Esophagus muscularis mucosa (tissue), 4 donors: ENCODE data around the gene EDIL3. TPM values are rescaled to one million over a fixed set of nuclear protein-coding genes. Genes with fewer than 3 reads are reported as not detected.

Experiments used
- DNase-seq: peaks from one replicate; pipeline ENCODE4 v3.0.0-alpha.2; 2017; ENCODE audit errors: extremely low spot score
- H3K27ac ChIP-seq, 4 donors: fragments of 200-600 bp; sonication (generic); replicated peaks in 1 of 4; 1 replicate in 3 of 4; 2 replicates in 1 of 4; pipeline ENCODE4 v1.5.1; 2016 to 2019; ENCODE audit warnings: mild to moderate bottlenecking in 1 of 4
- H3K27me3 ChIP-seq, 4 donors: fragments of 200-600 bp; sonication (generic); one replicate each; pipeline versions ENCODE4 v1.5.1 to v1.6.0; 2016 to 2019
- H3K36me3 ChIP-seq, 4 donors: fragments of 200-600 bp; sonication (generic); one replicate each; pipeline ENCODE4 v1.5.1; 2016 to 2019
- H3K4me1 ChIP-seq, 4 donors: fragments of 200-600 bp; sonication (generic); one replicate each; pipeline ENCODE4 v1.5.1; 2016 to 2019
- H3K4me3 ChIP-seq, 4 donors: fragments of 200-600 bp; sonication (generic); 1 replicate in 2 of 4; 2 replicates in 2 of 4; pipeline ENCODE4 v1.5.1; 2016 to 2019; ENCODE audit warnings: mild to moderate bottlenecking in 4 of 4, moderate library complexity in 1 of 4
- H3K9me3 ChIP-seq, 4 donors: fragments of 200-600 bp; sonication (generic); 1 replicate in 3 of 4; 2 replicates in 1 of 4; pipeline ENCODE4 v1.5.1; 2016 to 2019
- EP300 ChIP-seq: sonication (generic); formaldehyde crosslinking; IDR thresholded peaks from one replicate; pipeline ENCODE4 v1.6.1; 2017; ENCODE audit warnings: antibody characterized with exemption
- POLR2A ChIP-seq: fragments of 450-650 bp; IDR thresholded peaks from one replicate; pipeline ENCODE4 v1.6.1; 2017; ENCODE audit warnings: antibody characterized with exemption, moderate library complexity, mild to moderate bottlenecking, low read depth
- POLR2AphosphoS5 ChIP-seq, 2 donors: sonication (generic); formaldehyde crosslinking; IDR thresholded peaks; one replicate each; pipeline ENCODE4 v1.6.1; 2017; ENCODE audit warnings: antibody characterized with exemption in 2 of 2
- WGBS: methylation state at CpG from one replicate; pipeline ENCODE4 v1.1.5; 2018; 5-methylcytosine and 5-hydroxymethylcytosine counted together
- intact Hi-C: fragments of 100-400 bp; cut with DNase I; formaldehyde crosslinking; loops from one replicate; pipeline ENCODE4 v1.15.1; 2023
- total RNA-seq, 4 donors: library from RNA; depleted of rRNA; stranded (reverse); fragments of >200 nt; gene quantifications; one replicate each; pipeline versions ENCODE4 v1.1.0 to v1.2.1, GENCODE V29; 2016
- TF ChIP-seq, protein P1 (sequence below), 3 experiments: fragments of 200-600 bp in 2 of 3; fragments of 450-650 bp in 1 of 3; sonication (generic) in 2 of 3; IDR thresholded peaks; one replicate each; pipeline ENCODE4 v1.5.1; 2017 to 2019; ENCODE audit warnings: antibody characterized with exemption in 3 of 3, mild to moderate bottlenecking in 2 of 3, moderate library complexity in 1 of 3

EDIL3 gene
- total RNA-seq, 4 donors from 2014 or later = 10.0 to 17.9 (median 10.8) TPM

DNA sequence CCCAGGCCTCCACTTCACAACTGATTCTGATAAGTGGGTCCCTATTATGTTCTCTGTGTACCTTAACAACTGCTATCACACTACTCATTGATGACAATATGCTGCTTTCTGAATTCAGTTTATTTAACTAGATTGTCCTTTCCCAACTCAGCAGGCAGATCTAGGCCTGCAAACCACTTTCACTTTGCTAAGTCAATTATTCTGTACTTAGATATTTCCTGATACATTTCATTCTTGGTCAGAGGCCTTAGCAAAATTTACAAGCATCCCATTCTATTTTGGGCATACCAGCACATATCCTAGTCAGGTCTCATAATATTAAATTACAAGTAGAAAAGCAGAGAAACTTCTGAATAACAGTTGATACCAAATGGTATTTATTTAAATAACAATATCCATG, 428.3 kb downstream of the EDIL3 start:
- intact Hi-C loops = no loop called here
- Histone ChIP-seq H3K4me3 (no peak overlapping the region), H3K27me3 (no peaks in the 10 kb centered on the region)

GRCh38 chr5:83955916-83956315, 428.8 kb downstream of the EDIL3 start:
- no peak for DNase-seq
- 100% methylated on average over 1 of the region's 1 CpG for WGBS

More for the DNA sequence above, 428.3 kb downstream of the EDIL3 start:
- TF ChIP-seq EP300 (no peak), POLR2A (no peak), POLR2AphosphoS5 (IDR thresholded peaks at IDR 0.05) (no peak)
- TF ChIP-seq, protein P1, sequence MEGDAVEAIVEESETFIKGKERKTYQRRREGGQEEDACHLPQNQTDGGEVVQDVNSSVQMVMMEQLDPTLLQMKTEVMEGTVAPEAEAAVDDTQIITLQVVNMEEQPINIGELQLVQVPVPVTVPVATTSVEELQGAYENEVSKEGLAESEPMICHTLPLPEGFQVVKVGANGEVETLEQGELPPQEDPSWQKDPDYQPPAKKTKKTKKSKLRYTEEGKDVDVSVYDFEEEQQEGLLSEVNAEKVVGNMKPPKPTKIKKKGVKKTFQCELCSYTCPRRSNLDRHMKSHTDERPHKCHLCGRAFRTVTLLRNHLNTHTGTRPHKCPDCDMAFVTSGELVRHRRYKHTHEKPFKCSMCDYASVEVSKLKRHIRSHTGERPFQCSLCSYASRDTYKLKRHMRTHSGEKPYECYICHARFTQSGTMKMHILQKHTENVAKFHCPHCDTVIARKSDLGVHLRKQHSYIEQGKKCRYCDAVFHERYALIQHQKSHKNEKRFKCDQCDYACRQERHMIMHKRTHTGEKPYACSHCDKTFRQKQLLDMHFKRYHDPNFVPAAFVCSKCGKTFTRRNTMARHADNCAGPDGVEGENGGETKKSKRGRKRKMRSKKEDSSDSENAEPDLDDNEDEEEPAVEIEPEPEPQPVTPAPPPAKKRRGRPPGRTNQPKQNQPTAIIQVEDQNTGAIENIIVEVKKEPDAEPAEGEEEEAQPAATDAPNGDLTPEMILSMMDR (IDR thresholded peaks at IDR 0.05) = no peak
- Histone ChIP-seq H3K27ac (no peak overlapping the region), H3K36me3 (no peaks in the 10 kb centered on the region), H3K4me1 (peaks cover 0 to 24% (median 3%) of the 10 kb centered on the region in 4 donors), H3K9me3 (no peaks in the 10 kb centered on the region)
- DNase-seq = no peak

DNA sequence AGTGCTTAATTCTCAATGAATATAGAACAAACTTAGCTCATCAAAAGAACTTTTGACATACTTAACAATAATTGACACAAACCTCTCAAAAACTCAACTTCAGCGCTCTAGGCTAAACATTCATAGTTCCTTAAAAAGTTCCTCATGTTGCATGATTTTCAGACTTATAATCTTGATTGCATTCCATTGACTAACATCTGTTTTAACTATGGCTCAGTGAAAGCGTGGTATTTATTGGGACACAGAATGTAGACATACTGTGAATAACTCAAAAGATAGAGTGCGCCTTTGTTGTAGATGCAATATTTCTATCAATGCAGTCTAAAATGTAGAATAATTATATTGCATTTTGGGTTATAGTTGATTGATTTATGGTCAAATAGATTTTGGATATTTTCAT, 436.9 kb downstream of the EDIL3 start:
- no peak for TF ChIP-seq EP300
- TF ChIP-seq POLR2AphosphoS5 (IDR thresholded peaks at IDR 0.05) = no peak
- TF ChIP-seq, protein P1 (IDR thresholded peaks at IDR 0.05) = no peak
- TF ChIP-seq POLR2A = no peak
- H3K36me3 ChIP-seq = no peaks in the 10 kb centered on the region
- H3K27me3 ChIP-seq = no peaks in the 10 kb centered on the region
- no peak overlapping the region for H3K27ac ChIP-seq
- no peak overlapping the region for H3K4me3 ChIP-seq
- intact Hi-C loops = no loop called here
- DNase-seq = no peak
- WGBS = 92% methylated on average over 3 of the region's 3 CpGs
- no peaks in the 10 kb centered on the region for H3K4me1 ChIP-seq
- H3K9me3 ChIP-seq = no peaks in the 10 kb centered on the region

More at GRCh38 chr5:83955916-83956315, 428.8 kb downstream of the EDIL3 start:
- Histone ChIP-seq H3K4me3 (no peak overlapping the region), H3K4me1 (peaks cover 0 to 24% (median 3%) of the 10 kb centered on the region in 4 donors), H3K36me3 (no peaks in the 10 kb centered on the region), H3K9me3 (no peaks in the 10 kb centered on the region), H3K27ac (no peak overlapping the region), H3K27me3 (no peaks in the 10 kb centered on the region)
- intact Hi-C loops = no loop called here
- TF ChIP-seq POLR2A (no peak), POLR2AphosphoS5 (IDR thresholded peaks at IDR 0.05) (no peak), EP300 (no peak)
- TF ChIP-seq, protein P1 (IDR thresholded peaks at IDR 0.05) = no peak

DNA sequence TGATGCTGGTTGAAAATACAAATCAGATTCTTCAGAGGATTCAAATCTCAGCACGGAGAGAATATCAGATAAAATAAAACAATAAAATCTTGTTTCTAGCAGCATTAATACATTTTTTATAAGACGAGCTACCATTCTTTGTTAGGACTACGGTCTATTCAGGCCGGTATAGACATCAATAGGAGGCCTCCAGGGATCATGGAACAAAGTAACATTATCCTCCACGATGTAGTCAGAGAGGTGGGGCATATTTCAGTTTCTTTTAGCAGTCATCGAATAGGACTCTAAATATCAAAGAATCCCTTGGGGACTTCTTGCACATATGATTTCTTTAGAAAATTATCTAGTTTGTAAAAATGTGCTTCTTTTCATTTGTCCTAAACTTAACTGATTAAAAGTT, 438.2 kb downstream of the EDIL3 start:
- WGBS = 74% methylated on average over 6 of the region's 6 CpGs
- H3K36me3 ChIP-seq = no peaks in the 10 kb centered on the region
- DNase-seq = no peak
- no peak overlapping the region for H3K4me3 ChIP-seq
- no peaks in the 10 kb centered on the region for H3K27me3 ChIP-seq
- TF ChIP-seq POLR2A = no peak
- no peak for TF ChIP-seq POLR2AphosphoS5 (IDR thresholded peaks at IDR 0.05)
- no peak for TF ChIP-seq EP300
- TF ChIP-seq, protein P1 (IDR thresholded peaks at IDR 0.05) = no peak
- H3K9me3 ChIP-seq = no peaks in the 10 kb centered on the region
- H3K4me1 ChIP-seq = no peaks in the 10 kb centered on the region
- intact Hi-C loops = no loop called here
- no peak overlapping the region for H3K27ac ChIP-seq

GRCh38 chr5:83942155-83942554, 442.5 kb downstream of the EDIL3 start:
- Histone ChIP-seq H3K4me3 (no peak overlapping the region), H3K4me1 (no peaks in the 10 kb centered on the region), H3K27ac (no peak overlapping the region), H3K27me3 (no peaks in the 10 kb centered on the region), H3K9me3 (no peaks in the 10 kb centered on the region), H3K36me3 (no peaks in the 10 kb centered on the region)
- no peak for TF ChIP-seq EP300
- TF ChIP-seq, protein P1 (IDR thresholded peaks at IDR 0.05) = no peak
- TF ChIP-seq POLR2AphosphoS5 (IDR thresholded peaks at IDR 0.05) = no peak
- TF ChIP-seq POLR2A = no peak
- no peak for DNase-seq
- WGBS = 86% methylated on average over 1 of the region's 1 CpG
- intact Hi-C loops = no loop called here
